ENCODE data around the gene OR10C1.

Gene OR10C1

DNA sequence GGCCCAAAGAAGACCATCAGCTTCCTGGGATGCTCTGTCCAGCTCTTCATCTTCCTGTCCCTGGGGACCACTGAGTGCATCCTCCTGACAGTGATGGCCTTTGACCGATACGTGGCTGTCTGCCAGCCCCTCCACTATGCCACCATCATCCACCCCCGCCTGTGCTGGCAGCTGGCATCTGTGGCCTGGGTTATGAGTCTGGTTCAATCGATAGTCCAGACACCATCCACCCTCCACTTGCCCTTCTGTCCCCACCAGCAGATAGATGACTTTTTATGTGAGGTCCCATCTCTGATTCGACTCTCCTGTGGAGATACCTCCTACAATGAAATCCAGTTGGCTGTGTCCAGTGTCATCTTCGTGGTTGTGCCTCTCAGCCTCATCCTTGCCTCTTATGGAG is 22.9 kb downstream of the OR10C1 start:
- Mint-ChIP-seq H3K27me3 (ENCODE audit: low read depth, poor library complexity) (peaks cover 14% of the 10 kb centered on the region), H3K27ac (peak overlapping the region; percentile 21), H3K4me1 (no peaks in the 10 kb centered on the region), H3K4me3 (no peak overlapping the region), H3K36me3 (ENCODE audit: low read depth) (no peaks in the 10 kb centered on the region), H3K9me3 (no peaks in the 10 kb centered on the region)
- DNase-seq: no peak
- TF ChIP-seq CTCF (IDR thresholded peaks at IDR 0.05): no peak

DNA sequence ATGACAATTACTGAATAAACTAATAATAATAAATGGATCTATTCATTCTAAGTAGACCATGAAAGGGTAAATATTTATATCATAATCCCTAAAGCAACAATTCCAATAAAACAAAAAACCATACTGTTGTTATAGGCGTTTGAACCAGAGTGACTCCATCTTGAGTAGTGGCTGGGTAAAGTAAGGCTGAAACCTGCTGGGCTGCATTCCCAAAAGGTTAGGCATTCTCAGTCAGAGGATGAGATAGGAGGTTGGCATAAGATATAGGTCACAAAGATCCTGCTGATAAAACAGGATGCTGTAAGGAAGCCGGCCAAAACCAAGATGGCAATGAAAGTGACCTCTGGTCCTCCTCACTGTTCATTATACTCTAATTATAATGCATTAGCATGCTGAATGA is 26.2 kb downstream of the OR10C1 start:
- Mint-ChIP-seq H3K36me3 (ENCODE audit: low read depth) (no peaks in the 10 kb centered on the region), H3K4me3 (no peak overlapping the region), H3K4me1 (no peaks in the 10 kb centered on the region), H3K27me3 (ENCODE audit: low read depth, poor library complexity) (peaks cover 14% of the 10 kb centered on the region), H3K27ac (no peak overlapping the region), H3K9me3 (no peaks in the 10 kb centered on the region)
- TF ChIP-seq CTCF (IDR thresholded peaks at IDR 0.05): no peak
- DNase-seq: no peak

DNA sequence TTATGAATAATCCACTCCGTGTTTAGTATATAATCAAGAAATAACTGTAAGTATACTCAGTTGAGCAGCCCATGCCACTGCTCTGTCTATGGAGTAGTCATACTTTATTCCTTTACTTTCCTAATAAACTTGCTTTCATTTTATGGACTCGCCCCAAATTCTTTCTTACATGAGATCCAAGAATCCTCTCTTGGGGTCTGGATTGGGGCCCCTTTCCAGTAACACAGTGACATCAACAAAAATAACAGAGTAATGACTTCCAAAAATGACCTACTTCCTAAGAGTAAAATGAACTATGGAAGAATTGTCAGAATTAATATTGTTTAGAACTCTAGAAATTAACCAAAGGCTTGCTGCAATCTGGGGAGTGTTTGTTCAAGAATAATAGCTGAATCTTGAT is 26.7 kb downstream of the OR10C1 start:
- Mint-ChIP-seq H3K27me3 (ENCODE audit: low read depth, poor library complexity) (peaks cover 17% of the 10 kb centered on the region), H3K36me3 (ENCODE audit: low read depth) (no peaks in the 10 kb centered on the region), H3K4me1 (no peaks in the 10 kb centered on the region), H3K9me3 (no peaks in the 10 kb centered on the region), H3K27ac (no peak overlapping the region), H3K4me3 (no peak overlapping the region)
- no peak for TF ChIP-seq CTCF (IDR thresholded peaks at IDR 0.05)
- no peak for DNase-seq

DNA sequence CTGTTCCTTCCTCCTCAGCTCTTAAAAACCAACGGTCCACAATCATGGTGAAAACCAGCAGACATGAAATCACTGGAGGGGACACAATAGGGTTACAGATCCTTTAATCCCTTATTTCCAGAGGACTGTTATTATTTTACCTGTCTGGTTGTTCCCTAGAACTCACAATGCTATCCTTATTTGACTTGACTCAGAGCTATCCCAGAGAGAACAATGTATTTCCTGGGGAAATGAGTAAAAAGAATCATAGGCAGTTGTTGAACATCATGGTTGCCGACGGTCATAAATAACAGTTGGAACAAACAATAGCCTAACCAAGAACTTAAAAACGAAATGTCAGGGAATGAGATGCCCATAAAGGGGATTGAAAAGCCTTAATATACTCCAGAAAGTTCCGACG is 27.1 kb downstream of the OR10C1 start:
- Mint-ChIP-seq H3K9me3 (no peaks in the 10 kb centered on the region), H3K36me3 (ENCODE audit: low read depth) (no peaks in the 10 kb centered on the region), H3K27me3 (ENCODE audit: low read depth, poor library complexity) (peaks cover 17% of the 10 kb centered on the region), H3K27ac (no peak overlapping the region), H3K4me3 (no peak overlapping the region), H3K4me1 (no peaks in the 10 kb centered on the region)
- no peak for DNase-seq
- no peak for TF ChIP-seq CTCF (IDR thresholded peaks at IDR 0.05)

DNA sequence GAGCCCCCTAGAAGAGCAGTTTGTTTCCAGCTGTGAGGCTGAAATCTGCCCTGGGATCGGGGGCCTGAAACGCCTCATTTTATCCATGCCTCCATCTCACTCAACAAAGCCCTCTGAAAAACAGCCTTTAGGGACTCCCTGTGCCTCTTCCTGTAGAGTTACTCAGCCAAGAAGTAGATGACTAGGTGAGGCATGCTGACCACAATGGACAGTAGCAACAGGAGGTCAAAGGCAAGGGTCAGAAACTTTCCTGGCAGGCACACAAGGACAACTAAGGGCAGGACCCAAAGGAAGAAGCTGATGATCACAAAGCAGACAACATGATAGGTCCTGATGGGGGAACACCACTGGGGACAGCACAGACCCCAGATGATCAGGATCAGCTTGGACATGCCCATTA is 35.9 kb downstream of the OR10C1 start:
- H3K27me3 Mint-ChIP-seq (ENCODE audit: low read depth, poor library complexity): peaks cover 14% of the 10 kb centered on the region
- H3K4me1 Mint-ChIP-seq: no peaks in the 10 kb centered on the region
- H3K27ac Mint-ChIP-seq: no peak overlapping the region
- H3K4me3 Mint-ChIP-seq: no peak overlapping the region
- H3K36me3 Mint-ChIP-seq (ENCODE audit: low read depth): no peaks in the 10 kb centered on the region
- no peak for DNase-seq
- no peaks in the 10 kb centered on the region for H3K9me3 Mint-ChIP-seq
- TF ChIP-seq CTCF (IDR thresholded peaks at IDR 0.05): no peak

DNA sequence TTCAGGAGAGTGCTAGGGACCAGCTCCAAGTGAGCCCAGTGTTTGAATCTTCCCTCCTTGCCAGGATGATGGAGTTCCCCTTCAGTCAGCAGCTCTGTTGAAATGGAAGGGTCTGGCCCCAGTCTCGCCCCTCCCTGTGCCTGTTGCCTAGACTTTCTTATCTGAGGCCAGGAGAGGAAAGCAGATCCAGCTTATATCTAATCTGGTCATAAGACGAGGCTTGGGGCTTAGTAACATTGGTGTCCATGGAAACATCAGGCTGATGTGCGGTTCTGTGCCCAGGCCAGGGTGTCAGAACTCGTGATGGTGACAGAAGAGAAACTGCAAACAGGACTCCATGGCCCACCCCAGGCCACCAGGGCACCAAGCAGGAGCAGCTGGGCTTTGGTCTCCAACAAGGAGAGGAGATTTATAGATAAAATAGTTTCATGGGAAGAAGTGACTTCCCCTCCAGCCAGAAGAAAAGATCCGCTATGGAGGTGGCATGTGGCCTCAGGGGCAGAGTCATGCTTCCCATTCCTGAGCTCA is 38.9 kb downstream of the OR10C1 start:
- Mint-ChIP-seq H3K36me3 (ENCODE audit: low read depth) (no peaks in the 10 kb centered on the region), H3K4me1 (no peaks in the 10 kb centered on the region), H3K27ac (no peak overlapping the region), H3K27me3 (ENCODE audit: low read depth, poor library complexity) (peaks cover 8% of the 10 kb centered on the region), H3K9me3 (peaks cover 13% of the 10 kb centered on the region), H3K4me3 (no peak overlapping the region)
- DNase-seq: no peak
- no peak for TF ChIP-seq CTCF (IDR thresholded peaks at IDR 0.05)
